EL (cell line): Measurements from ENCODE around the gene MAPK8.

Experiments used
- DNase-seq: peaks from one replicate; pipeline ENCODE4 v3.0.0-alpha.2; 2016

Gene MAPK8

DNA sequence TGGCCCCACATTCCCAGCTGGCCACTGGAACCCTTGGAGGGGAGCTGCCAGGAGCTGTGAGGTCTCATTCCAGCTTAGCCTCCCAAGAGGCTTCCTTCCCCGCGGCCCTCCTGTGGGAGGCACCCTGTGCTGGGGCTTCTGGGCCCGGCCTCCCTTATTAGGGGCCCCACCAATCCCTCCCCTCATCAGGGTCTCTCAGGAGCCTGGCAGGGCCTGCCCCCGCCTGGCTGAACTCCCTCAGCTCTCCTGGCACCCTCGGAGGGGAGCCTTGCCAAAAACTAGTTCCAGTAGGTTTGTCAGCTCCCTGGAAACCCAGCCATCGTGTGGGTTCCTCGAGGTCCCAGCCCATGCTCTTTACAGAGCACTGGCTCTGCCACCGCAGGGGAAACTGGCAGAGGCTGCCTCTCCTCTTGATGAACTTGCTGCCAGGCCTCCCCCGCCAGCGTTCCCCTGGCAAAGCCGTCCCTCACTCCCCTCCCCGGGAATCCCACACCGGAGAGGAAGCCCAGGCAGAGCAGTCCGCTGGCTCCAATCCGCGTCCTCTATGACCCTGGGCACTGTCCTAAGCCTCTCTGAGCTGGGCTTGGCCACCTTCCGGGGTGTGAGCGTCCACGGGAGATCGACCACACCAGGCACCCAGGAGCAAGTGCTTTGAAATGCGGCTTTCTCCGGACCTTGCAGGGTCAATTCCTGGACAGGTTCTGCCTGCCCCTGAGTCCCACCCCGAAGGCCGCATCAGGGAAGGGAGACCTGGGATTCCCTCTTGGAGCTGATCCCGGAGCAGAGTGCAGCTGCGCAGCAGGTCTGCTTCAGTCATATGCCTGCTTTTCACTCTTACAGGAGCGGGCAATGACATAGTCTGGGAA is 158.6 kb downstream of the MAPK8 start:
- DNase-seq = no peak

- no peak for DNase-seq
Measured at GRCh38 chr10:48465860-48466521, 159.5 kb downstream of the MAPK8 start.

- no peak for DNase-seq
Measured at GRCh38 chr10:48466611-48467240, 160.2 kb downstream of the MAPK8 start.

GRCh38 chr10:48467669-48468068 is 161.2 kb downstream of the MAPK8 start:
- DNase-seq = no peak

GRCh38 chr10:48468130-48468790 is 161.8 kb downstream of the MAPK8 start:
- DNase-seq = no peak

DNA sequence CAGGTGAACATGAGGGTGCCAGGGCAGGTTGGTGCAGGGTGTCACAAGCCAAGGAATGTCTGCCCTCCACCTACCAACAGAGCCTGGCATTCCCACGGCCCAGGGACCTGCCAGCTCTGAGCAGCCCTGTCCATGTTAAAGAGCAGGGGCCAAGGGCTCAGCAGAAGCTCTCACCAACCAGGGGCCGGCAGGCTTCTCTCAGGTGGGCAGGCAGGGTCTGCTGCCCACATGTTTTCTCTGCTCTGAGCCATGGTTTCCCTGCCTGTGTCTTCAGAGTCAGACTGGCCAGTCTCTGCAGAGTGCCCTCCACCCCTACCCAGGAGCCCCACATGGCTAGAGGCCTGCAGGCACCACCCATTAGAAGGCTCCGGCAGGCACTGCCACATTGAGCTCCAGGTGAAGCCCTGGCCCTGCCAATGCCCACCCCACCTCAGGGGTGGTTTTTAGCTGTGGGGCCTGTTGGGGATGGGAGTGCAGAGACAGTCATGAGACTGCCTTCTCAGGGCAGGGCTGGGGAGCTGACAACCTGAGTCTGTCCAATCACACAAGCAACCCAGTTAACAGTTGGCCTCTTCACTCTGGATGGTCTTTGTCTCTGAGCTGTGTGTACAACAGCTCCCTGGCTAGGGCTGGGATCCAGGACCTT is 162.5 kb downstream of the MAPK8 start:
- no peak for DNase-seq

DNA sequence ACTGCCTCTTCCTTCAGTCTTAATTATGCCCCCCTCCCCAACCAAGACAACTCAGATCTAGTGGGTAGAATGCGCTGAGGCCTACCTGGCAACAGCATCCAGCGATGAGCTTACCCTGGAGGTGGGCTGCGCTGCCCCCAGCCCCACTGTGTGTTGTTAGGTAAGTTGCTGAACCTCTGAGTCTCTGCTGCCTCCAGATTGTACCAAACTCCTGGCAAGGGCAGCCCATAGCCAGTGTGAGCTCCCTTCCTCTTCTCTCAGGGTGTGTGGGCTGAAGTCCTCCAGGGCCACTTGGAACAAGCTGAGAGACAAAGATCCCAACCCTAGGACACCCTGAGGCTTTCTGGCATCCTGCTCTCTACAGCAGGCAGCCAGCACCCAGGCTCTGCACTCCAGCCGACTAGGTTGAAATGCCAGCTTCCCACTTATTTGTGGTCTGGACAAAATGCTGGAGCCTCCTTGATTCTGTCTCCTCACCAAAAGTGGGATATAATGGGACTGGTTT is 163.1 kb downstream of the MAPK8 start:
- no peak for DNase-seq

DNA sequence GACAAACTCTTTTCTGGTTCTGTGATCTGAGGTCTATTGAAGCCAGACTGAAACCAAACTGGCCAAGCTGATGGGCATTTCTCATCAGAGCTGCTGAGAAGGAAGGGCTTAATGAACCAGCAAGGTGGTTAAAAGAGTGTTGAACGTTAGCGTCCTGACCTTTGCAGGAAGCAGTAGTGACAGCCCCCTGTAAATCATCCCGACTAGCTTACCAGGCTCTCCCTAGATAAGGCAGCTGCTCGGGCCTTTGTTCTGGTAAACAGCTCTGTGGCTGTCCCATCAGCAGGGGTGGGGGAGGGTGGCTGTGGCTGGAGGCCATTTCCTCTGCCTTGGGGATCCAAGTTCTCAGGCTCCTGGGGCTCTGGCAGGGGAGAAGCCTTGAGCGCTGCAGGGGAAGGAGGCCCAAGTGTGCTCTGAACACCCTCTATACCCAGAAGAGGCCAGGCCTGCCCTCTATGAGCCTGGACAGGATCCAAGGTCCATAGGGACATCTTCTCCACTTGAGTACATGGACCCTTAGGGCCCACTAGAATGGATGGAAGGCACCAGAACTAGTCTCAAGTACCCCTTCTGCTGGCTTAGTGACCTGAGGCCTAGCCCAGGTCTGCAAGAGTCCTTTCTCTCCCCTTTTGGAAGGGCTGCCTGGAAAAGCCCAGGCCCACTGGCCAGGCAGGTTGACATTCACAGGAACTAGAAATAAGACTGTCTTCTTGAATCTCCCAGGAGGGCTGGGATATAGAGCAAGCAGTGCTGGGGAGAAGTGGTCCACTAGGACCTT is 163.8 kb downstream of the MAPK8 start:
- DNase-seq = no peak

- peak; percentile 39 for DNase-seq
Measured at GRCh38 chr10:48470893-48471805, 164.7 kb downstream of the MAPK8 start.

DNA sequence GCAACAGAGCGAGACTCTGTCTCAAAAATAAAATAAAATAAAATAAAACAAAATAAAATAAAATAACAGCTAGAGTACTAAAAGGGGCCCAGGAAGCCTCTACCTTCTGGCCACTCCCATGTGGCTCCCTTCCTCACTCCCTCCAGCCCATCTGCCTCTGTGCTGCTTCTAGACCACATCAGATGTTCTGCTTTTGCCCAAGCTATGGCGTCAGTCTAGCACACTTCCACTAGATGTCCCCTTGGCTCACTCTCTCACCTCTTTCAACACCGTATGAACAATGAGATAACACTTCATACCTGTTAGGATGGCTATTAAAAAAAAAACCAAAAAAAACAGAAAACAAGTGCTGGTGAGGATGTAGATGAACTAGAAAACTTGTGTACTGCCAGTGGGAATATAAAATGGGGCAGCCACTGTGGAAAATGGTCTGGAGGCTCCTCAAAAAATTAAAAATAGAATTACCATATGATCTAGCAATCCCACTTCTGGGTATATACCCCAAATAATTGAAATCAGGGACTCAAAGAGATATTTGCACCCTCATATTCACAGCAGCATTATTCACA is 166.1 kb downstream of the MAPK8 start:
- no peak for DNase-seq

DNA sequence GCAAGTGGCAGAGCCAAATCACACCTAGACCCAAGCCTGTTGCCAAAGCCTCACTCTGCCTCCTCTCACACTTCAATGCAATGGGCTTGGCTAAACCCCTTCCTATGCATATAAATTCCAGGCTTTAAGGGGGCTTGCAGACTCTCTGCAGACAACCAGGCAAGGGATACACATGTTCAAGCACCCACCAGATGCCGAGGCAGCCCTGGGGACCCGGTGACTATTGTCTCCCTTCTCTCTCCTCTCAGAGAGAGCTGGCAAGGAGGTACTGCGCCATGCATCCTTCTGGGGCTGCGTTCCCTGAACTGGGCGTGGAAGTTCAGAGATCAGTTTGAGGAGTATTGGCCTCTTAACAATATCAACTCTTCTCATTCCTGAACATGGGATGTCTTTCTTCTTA is 167.2 kb downstream of the MAPK8 start:
- no peak for DNase-seq

DNA sequence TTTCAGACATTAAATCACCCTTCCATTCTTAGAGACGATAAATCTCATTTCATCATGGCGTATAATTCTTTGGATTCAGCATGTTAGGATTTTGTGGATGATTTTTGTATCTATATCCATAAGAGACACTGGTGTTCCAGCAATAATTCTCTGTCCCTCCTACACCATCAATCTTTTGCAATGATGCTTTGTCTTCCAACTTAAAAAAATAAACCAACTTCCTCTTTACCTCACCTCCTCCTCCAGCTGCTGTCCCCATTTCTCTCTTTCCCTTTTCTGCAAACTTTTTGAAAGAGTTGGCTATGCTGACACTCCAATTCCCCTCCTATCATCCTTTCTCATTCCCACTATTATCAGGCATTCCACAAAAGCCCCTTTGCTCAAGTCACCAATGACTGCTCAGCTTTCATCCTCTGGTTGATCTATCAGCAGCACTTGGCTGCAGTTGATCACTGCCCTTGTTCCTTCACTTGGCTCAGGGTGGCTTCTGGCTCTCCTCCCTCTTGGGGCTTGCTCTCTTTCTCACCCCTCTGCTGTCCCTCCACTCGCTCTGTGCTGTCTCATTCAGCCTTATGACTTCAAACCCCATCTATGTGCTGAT is 168.4 kb downstream of the MAPK8 start:
- no peak for DNase-seq

GRCh38 chr10:48475943-48476278 is 169.4 kb downstream of the MAPK8 start:
- DNase-seq = no peak

GRCh38 chr10:48476279-48476982 is 170.0 kb downstream of the MAPK8 start:
- DNase-seq = no peak

GRCh38 chr10:48477141-48477540 is 170.7 kb downstream of the MAPK8 start:
- DNase-seq = no peak

- no peak for DNase-seq
Measured at GRCh38 chr10:48477616-48478015, 171.1 kb downstream of the MAPK8 start.

DNA sequence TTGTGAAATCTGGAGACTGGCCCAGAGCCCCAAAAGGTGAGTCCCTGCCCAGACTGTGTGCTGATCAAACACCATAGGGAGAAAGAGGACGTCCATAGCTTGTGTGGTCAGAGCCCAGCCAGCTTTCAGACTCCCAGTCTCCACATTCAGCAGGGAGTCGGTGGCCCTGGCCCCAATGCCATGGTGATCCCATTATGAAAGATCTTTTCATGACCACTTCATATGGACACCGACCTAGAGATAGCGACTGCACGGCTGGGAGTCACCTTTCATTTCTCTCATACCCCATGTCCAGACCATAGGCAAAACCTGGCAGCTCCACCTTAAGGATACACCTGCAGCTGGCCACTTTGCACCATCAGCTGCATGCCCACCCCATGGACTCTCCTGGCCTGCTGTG is 172.0 kb downstream of the MAPK8 start:
- DNase-seq = no peak

DNA sequence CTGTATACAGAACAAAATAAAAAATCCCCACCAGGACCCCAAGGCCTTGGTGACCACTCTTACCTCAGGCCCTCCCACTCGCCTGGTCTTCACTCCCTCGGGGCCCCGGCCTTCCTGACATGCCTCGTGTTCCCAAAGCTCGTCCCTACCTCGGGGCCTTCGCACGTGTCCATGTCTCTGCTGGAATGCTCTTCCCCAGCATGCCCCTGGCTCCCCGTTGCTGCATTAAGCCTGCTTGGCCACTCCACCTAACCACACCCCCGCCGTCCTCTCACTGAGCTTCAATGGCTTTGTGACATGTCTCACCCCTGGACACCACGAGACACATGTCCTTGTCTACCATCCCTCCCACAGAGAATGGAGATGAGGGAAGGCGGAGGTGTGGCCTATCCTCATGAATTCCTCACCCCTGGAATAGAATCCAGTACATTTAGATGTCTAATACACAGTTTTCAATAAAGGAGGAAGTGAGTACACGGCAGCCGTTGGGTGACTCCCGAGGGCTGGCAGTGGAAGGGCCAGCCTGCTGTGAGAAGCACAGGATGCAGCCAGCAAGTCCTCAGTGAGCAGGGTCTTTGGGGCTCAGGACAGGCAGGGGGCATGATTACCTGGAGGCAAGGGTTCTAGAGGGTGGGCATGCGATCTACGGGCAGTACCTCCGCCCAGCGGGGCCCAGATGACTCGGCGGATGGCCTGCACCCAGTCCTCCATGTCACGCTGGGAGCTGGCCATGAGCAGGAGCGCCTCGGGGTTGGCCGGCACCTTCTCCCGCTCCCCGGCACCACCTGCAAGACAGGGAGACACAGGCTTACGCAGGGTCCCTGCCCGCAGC is 172.7 kb downstream of the MAPK8 start:
- DNase-seq = no peak
